Stimulated activated CD4-positive, alpha-beta T cell treated with anti-CD3 and anti-CD28 coated beads, Interleukin-4, amount 100 ng/mL, for 4 hours (primary cell): ENCODE data around the gene TMEM156.
"Not testable (repeated sequence)": the region's sequence is repeated elsewhere in the genome, so short reads cannot be mapped to it uniquely, and the experiment has no call there.

Source experiments
- DNase-seq, 2 experiments: peaks; one replicate each; pipeline ENCODE4 v3.0.0-alpha.2; 2020

Gene TMEM156

DNA sequence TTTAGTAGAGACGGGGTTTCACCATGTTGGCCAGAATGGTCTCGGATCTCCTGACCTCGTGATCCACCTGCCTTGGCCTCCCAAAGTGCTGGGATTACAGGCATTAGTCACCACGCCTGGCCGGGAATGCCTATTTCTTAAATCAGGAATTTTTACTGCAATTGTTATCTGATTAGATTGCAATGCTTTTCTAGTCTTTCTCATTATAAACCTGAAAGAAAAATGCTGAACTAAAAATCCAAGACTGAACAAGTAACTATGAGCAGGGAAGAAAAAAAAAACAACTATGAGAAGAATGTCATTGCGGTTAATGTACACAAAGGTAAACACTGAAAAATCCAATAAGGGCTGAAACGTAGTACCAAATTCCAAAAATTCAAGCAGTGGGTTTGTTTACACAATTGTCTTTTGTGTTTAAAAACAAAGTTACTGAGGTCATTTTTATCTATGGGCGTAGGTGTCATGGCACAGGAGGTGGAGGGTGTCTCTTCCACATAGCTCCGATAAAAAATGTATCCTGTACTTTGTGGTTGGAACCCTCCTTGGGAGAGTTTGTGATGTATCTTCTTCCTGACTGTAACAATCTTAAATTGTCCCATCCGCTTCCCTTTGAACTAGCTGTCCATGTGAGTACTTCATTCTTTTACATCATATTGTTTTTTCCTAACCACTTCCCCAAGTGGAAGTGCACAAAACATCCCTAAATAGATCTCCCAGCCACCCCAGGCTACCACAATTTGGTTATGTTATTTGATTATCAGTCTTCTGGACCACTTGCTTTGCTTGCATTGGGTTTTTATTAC lies 11.1 kb upstream of the TMEM156 start:
- no peak for DNase-seq

DNA sequence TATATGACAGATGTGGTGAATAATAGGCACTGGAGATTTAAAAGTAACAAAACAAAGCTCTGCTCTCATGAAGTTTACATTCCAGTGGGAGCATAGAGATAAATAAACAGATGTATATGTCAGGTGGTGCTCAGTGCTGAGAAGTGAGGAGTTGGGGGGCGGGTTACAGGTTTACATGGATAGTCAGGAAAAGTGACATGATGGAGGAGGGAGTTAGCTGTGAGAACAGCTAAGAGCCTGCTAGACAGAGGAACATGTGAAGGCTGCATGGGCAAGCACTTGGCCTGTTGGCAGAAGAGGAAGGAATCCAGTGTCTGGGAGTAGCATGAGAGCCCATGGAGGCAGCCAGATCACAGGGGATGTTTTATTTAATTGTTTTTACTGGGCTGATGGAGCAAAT lies 10.2 kb upstream of the TMEM156 start:
- no peak for DNase-seq

DNA sequence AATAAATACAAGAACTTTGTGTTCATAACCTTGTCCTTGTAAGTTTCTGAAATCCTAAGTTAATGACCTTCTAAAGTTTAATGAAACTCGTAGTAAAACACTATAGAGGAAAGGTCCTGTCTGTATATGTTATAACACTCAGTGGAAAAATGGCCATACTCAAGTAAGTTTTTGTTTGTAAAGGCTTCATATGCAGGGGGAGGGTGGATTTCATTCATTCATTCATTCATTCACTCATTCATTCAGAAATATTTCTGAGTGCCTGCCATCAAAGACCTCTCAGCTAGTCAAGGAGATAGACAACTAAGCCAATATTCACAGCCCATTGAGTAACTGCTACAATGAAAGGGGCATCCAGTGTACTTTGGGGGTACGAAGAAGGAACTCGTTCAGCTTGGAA lies 6.9 kb upstream of the TMEM156 start:
- no peak for DNase-seq

DNA sequence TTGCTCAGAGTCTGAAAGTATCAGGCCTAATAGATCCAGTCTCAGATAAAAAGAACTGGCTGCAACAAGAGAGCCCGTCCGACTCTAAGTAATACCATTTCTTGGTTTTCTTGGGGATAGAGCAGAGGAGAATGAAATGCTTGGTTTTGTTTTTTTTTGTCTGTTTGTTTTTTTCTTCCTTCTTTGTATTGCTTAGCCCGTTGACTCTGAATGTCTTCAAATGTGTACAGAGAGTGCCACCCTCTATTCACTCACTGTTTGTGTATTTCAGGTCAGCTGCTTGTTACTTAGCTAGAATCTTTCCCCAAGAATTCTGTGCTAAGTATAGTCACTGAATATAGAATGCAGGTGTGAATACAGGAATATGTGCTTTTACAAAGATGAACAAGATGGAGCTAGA lies 5.7 kb upstream of the TMEM156 start:
- DNase-seq = no peak

DNA sequence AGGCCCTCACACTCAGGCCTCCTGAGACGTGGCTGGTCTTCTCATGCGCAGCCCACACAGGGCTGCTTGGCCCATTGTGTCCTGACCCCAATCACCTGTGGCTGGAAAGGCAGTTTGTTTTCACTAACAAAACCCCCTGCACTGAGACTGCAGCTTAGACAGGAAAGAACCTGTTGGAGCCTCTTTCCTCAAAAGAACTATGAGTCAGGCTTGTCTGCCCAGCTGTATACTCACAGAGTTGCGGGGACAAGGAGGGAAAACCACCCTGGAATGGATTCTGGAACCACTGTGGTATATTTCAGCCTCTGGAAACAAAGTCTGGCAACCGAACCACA lies 5.2 kb upstream of the TMEM156 start:
- no peak for DNase-seq

DNA sequence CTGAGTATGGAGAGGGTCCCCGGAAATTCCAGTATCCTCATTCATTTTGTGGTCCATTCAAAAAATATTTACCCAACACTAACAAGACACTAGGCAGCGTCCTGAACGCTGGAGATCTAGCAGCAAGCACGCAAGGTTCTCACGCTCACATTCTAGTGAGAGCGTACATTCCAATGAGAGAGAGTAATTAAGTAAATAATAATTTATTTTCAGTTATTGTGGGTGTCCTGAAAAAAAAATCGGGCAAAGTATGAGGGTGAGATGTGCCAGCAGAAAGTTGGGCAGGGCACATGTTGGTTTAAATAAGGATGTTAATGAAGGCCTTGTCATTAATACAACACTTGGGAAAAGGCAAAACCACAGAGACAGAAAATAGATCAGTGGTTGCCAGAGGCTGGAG lies 4.0 kb upstream of the TMEM156 start:
- no peak for DNase-seq

DNA sequence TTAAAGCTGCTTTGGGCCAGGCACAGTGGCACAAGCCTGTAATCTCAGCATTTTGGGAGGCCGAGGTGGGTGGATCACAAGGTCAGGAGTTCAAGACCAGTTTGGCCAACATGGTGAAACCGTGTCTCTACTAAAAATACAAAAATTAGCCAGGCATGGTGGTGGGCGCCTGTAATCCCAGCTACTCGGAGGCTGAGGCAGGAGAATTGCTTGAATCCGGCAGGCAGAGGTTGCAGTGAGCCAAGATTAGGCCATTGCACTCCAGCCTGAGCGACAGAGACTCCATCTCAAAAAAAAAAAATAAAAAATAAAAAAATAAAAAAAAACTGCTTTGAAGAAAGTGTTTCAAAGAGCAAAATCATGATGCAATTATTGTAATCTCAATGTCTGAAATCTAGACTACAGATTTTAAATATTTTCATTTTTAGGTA lies 604 bp downstream of the TMEM156 start:
- not testable (repeated sequence) for DNase-seq

DNA sequence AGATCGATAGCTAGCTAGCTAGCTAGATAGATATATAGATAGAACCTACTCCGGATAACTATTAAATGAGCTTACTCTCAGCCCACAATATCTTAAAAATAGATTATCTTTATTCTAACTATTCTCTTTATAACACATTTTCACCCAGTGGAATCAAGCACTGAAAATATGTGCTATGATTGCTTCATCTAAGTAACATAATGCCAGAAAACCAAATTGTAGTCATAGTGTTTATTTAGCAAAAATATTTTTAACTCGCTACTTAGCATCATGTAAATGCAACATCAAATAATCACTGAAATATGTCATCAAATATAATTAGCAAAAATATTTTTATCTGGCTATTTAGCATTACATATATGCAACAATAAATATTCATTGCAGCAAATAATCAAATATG lies 1.5 kb downstream of the TMEM156 start:
- DNase-seq = no peak

DNA sequence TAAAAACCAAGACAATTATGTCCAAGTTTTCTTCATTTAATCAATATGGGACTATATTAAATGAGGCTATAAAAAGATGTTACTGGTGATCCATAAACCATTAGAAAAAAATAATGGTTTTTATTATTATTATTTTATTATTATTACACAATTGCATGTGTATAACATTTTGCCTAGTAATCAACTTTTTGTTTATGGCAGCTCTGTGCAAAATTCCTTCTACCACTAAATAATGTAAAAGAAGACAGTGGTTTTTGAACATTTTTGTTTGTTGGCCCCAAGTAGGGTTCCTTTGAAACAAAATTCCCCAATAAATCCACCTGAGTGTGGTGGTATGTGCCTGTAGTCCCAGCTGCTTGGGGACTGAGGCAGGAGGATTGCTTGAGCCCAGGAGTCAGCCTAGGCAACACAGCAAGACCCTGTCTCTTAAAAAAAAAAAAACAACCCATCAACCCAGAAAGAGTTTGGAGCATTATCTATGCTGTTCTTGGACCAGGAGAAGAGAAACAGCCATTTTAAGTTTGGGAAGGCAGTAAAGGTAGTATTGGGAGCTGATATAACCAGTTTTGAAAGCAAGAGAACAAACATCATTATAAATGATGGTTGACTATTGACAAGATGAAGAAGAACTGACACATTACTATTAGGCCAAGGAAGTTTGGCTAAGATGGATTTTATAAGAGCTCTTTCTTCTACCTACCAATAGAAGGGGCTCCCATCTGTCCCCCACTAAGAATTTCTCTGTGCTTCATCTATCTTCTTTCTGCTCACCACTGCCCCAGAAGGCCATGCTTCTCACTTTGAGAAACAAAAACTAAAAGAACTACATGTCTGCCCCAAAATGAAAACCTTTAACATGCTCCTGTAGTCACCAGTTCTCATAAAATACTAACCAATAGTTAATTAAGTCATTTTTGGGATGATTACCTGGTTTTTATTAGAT lies 2.2 kb downstream of the TMEM156 start:
- no peak for DNase-seq

DNA sequence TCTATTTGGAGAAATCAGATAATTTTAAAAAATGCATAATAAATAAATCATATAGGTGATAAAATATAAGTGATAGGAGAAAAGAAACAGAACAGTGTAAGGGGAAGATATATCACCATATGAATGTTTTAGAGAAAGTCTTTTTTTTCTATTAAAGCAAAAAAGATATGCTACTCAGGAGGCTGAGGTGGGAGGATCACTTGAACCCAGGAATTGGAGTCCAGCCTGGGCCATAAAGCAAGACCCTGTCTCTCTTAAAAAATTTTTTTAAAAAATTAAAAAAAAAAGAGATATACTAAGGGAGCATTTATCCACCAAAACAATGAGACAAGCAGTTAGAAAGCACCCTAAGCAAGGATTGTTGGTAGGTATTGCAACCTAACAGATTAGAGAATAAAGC lies 6.1 kb downstream of the TMEM156 start:
- no peak for DNase-seq

DNA sequence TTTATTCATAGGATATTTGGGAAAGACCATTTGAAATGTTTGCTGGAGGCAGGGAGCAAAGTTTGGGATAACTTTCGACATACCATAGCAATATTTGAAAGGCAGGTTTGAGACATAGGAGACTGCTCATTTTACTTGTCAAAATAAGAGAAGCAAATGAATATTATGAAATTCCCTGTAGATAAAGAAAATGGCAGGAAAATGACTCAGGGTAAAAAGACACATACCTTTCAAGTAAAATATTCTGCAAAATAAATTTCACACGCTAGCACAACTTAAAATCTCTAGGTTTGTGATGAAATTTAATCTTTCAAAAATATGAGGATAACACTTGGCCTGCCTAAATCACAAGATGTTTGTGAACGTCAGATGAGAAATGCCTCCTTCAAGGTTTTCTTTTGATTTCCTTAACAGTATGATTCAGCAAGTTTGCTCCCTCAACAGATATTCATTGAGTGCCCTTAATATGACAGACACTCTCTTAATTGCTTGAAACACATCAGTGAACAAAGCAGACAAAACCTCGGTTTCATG lies 6.6 kb downstream of the TMEM156 start:
- DNase-seq = no peak

DNA sequence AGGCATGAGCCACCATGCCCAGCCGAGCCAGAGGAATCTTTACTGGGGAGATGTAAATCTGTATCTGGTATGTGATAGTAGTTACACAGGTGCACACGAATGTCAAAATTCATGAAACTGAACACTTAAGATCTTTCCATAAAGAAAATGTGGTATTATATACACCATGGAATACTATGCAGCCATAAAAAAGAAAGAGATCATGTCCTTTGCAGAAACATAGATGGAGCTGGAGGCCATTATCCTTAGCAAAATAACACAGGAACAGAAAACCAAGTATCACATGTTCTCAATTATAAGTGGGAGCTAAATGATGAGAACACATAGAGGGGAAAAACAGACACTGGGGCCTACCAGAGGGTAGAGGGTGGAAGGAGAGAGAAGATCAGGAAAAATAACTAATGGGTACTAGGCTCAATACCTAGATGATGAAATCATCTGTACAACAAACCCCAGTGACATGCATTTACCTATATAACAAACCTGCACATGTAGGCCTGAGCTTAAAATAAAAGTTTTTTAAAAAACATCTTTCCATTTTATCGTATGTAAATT lies 7.8 kb downstream of the TMEM156 start:
- DNase-seq = no peak

DNA sequence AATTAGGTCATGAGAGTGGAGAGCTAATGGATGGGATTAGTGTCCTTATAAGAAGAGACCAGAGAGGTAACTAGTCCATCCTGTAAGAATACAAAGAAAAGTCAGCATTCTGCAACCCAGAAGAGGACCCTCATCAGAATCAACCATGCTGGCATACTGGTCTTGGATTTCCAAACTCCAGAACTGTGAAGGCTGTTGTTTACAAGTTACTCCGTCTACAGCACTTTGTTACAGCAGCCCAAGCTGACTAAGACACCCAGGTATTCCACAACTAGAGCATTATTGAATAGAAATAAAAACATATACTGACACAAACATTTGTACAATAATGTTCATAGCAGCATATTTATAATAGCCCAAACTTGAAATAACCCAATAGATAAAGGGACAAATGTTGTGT lies 9.2 kb downstream of the TMEM156 start:
- DNase-seq = no peak

DNA sequence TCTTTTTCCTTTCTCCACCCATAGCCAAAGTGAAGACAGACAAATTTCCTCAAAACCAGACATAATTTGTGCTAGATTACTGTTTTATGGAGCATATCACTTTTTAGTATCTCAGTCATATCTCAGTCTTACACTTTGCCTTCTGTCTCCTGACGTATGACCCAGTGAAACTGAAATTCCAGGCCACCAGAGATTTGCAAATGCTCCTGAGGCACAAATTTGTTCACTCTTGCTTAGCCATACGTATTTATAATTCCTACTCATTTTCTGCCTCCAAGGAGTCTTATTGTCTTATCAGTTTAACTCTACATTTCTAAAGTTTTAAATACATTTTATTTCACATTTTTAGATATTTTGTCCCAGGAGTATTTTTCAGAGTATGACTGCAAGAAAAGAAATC lies 10.0 kb downstream of the TMEM156 start:
- DNase-seq = no peak

DNA sequence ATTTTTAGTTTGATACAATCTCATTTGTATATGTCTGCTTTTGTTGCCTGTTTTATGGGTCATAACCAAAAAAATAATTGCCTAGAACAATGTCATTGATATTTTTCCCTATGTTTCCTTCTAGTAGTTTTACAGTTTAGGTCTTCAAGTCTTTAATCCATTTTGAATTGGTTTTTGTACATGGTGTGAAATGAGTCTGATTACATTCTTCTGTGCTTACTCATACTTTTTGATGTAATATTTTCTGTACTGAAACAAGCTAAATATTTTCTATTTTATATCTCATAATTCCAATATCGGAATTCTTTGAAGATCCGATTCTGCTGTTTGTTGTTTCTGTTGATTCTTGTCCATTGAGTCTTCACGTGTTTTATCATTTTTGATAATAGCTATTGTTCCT lies 10.6 kb downstream of the TMEM156 start:
- no peak for DNase-seq

DNA sequence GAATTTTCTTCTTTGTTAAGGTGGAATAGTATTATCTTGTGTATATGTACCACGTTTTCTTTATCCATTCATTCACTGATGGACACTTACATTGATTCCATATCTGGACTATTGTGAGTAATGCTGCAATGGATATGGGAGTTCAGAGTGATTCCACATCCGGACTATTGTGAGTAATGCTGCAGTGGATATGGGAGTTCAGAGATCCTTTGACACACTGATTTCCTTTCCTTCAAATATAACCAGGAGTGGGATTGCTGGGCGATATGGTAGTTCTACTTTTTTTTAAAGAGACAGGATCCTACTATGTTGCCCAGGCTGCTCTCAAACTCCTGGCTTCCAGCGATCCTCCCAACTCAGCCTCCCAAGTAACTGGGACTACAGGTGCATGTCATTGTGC lies 12.1 kb downstream of the TMEM156 start:
- DNase-seq = no peak

DNA sequence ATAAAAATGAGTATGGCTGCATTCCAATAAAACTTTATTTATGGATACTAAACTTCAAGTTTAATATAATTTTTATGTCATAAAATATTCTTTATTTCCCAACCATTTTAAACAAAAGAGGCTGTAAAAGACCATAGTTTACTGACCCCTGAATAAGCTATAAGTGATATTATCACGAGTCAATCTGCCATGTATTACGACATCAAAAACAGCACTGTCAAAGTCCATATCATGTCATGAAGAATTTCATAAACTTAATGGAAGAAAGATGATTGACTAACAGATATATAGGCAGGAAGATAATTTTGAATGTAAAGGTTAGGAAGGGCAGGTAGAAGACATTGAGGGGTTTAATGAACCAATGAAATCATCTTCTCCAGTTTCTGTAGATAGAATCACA lies 18.2 kb downstream of the TMEM156 start:
- DNase-seq = no peak

DNA sequence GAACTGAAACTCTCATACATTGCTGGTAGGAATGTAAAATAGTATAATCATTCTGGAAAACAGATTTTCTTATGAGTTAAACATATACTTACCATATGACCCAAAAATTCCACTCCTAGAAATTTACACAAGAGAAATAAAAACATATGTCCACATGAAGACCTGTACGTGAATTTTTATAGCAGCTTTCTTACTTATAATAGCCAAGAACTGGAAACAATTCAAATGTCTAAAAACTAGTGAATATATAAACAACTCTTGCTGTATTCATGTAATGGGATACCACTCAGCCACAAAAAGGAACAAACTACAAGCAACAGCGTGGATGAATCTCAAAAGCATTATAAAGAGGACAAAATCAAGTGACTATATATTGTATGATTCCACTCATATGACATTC lies 27.5 kb downstream of the TMEM156 start:
- no peak for DNase-seq

DNA sequence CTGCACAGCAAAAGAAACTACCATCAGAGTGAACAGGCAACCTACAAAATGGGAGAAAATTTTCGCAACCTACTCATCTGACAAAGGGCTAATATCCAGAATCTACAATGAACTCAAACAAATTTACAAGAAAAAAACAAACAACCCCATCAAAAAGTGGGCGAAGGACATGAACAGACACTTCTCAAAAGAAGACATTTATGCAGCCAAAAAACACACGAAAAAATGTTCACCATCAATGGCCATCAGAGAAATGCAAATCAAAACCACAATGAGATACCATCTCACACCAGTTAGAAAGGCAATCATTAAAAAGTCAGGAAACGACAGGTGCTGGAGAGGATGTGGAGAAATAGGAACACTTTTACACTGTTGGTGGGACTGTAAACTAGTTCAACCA lies 30.2 kb downstream of the TMEM156 start:
- not testable (repeated sequence) for DNase-seq

DNA sequence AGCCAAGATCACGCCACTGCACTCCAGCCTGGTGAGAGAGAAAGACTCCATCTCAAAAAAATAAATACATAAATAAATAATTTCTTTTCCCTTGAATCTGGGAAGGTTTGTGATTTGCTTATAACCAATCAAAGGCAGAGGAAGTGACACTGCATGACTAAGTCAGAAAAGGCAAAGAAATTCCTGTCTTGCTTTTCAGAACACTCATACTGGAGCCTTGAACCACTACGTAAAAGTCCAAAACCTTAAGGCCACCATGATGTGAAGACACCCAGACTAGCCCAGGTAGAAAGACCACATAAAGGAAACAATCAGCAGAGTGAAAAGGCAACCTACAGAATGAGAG lies 36.6 kb downstream of the TMEM156 start:
- no peak for DNase-seq

DNA sequence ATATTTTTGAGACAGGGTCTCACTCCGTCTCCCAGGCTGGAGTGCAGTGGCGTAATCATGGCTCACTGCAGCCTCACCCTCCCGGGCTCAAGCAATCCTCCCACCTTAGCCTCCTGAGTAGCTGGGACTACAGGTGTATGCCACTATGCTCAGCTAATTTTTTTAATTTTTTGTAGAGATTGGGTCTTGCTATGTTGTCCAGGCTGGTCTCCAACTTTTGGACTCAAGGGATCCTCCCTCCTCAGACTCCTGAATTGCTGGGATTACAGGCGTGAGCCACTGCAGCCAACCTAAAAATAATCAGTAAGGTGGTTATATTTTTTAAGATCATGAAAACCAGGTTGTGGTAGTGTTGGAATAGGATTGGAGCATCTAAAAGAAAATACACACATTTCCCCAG lies 38.1 kb downstream of the TMEM156 start:
- DNase-seq = no peak

DNA sequence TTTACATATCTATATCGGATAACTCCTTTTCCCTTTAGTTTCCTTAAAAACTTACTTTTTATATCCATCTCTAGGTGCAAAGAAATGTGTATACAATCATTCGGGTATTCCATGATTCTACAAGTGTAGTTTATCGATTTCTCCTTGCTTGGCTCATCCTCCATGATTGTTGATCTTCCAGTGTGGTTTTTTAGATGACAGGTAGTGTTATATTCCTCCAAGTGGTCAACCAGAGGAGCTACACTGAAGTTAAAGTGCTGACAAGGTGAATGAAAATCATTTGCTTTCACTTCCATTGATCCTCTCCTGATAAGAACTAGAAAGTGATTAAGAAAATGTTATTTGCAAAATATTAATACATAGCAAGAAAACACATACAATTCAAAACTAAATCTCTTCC lies 38.5 kb downstream of the TMEM156 start:
- no peak for DNase-seq

DNA sequence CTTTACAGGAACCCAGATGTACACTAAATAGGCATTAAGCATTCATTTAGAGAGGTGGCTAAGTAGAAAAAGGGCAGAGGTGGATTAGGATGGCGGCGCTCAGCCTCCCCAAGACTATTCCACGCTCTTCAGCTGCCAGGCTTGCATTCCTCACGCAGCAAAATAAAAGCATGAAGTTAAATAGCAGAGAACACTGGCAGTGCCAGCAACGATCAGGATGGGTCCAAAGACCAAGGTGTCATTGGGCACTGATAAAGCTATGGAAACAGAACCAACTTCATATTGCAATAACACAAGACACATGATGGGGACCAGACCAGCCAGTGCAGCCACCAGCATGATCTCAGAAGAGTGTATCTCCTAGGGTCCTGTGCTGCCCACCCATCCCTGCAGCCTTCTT lies 42.0 kb downstream of the TMEM156 start:
- no peak for DNase-seq

DNA sequence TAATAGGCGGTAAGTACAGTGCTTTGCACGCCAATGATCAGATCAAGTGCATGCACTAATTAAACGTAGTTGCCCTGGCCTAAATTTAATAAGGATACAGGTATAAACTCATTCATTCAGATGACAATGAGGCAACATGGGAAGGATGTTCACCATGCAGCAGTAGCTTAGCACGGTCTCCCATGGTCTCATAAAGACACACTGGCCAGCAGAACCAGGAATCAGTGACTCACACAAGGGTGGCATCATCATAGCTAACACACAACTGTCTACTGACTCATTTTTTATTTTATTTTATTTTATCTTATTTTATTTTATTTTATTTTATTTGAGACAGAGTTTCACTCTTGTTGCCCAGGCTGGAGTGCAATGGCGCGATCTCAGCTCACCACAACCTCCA lies 42.7 kb downstream of the TMEM156 start:
- no peak for DNase-seq
